Measurements from ENCODE around the gene MDN1.

MDN1 gene

GRCh38 chr6:89842228-89842627 lies 22.6 kb upstream of the MDN1 start:
- Histone ChIP-seq H3K27me3 (ENCODE audit: insufficient read depth, poor library complexity, severe bottlenecking) (no peaks in the 10 kb centered on the region), H3K36me3 (ENCODE audit: low read depth) (peaks cover 58% of the 10 kb centered on the region), H3K4me1 (ENCODE audit: insufficient read depth, poor library complexity, severe bottlenecking) (peaks cover 5% of the 10 kb centered on the region), H3K9me3 (ENCODE audit: severe bottlenecking) (no peaks in the 10 kb centered on the region), H3K27ac (ENCODE audit: poor library complexity, severe bottlenecking) (no peak overlapping the region), H3K4me3 (ENCODE audit: severe bottlenecking) (no peak overlapping the region)
- DNase-seq (ENCODE audit: low spot score) (no peak), ATAC-seq (ENCODE audit: low read depth) (0 out of 3 replicates have a peak, but pooled peaks have one; percentile 50)
- TF ChIP-seq CTCF (IDR thresholded peaks at IDR 0.05; ENCODE audit: poor library complexity, severe bottlenecking) = no peak

DNA sequence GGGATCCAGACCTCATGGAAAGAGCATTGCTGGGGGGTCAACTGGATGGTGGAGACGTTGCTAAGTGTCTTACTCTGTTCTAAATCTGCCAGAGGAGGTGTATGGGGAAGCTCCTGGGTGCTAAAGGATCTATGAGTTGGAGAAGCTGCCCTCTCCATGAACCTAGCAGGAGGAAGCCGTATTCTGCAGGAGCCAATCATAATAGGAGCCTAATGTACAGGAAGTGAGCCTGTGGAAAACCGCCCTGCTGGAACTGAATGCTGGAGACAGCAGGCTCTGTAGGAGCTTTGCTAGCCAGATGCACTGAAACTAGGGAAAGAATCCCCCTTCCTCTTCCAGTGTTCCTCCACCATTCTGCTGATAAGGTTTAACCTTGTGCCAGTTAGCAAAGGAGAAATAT lies 20.9 kb upstream of the MDN1 start:
- H3K27ac ChIP-seq (ENCODE audit: poor library complexity, severe bottlenecking) = no peak overlapping the region

GRCh38 chr6:89836639-89837222 lies 17.1 kb upstream of the MDN1 start:
- ATAC-seq (ENCODE audit: low read depth) (no peak), DNase-seq (ENCODE audit: low spot score) (no peak)
- Histone ChIP-seq H3K4me1 (ENCODE audit: insufficient read depth, poor library complexity, severe bottlenecking) (no peaks in the 10 kb centered on the region), H3K27me3 (ENCODE audit: insufficient read depth, poor library complexity, severe bottlenecking) (no peaks in the 10 kb centered on the region), H3K9me3 (ENCODE audit: severe bottlenecking) (no peaks in the 10 kb centered on the region), H3K36me3 (ENCODE audit: low read depth) (peaks cover 83% of the 10 kb centered on the region), H3K27ac (ENCODE audit: poor library complexity, severe bottlenecking) (no peak overlapping the region), H3K4me3 (ENCODE audit: severe bottlenecking) (no peak overlapping the region)
- no peak for TF ChIP-seq CTCF (IDR thresholded peaks at IDR 0.05; ENCODE audit: poor library complexity, severe bottlenecking)

More for the DNA sequence above, 20.9 kb upstream of the MDN1 start:
- Histone ChIP-seq H3K4me1 (ENCODE audit: insufficient read depth, poor library complexity, severe bottlenecking) (peaks cover 5% of the 10 kb centered on the region), H3K36me3 (ENCODE audit: low read depth) (peaks cover 55% of the 10 kb centered on the region), H3K27me3 (ENCODE audit: insufficient read depth, poor library complexity, severe bottlenecking) (no peaks in the 10 kb centered on the region), H3K4me3 (ENCODE audit: severe bottlenecking) (no peak overlapping the region), H3K9me3 (ENCODE audit: severe bottlenecking) (no peaks in the 10 kb centered on the region)
- no peak for DNase-seq (ENCODE audit: low spot score)
- no peak for TF ChIP-seq CTCF (IDR thresholded peaks at IDR 0.05; ENCODE audit: poor library complexity, severe bottlenecking)
- peak; percentile 41; the same call in 1 of the 3 replicates for ATAC-seq (ENCODE audit: low read depth)

GRCh38 chr6:89834884-89835792 lies 15.5 kb upstream of the MDN1 start:
- no peak for ATAC-seq (ENCODE audit: low read depth)
- DNase-seq (ENCODE audit: low spot score) = no peak
- peaks cover 87% of the 10 kb centered on the region for H3K36me3 ChIP-seq (ENCODE audit: low read depth)

More at GRCh38 chr6:89834884-89835792, 15.5 kb upstream of the MDN1 start:
- H3K27me3 ChIP-seq (ENCODE audit: insufficient read depth, poor library complexity, severe bottlenecking) = no peaks in the 10 kb centered on the region
- no peaks in the 10 kb centered on the region for H3K9me3 ChIP-seq (ENCODE audit: severe bottlenecking)
- H3K4me1 ChIP-seq (ENCODE audit: insufficient read depth, poor library complexity, severe bottlenecking) = peaks cover 5% of the 10 kb centered on the region
- H3K4me3 ChIP-seq (ENCODE audit: severe bottlenecking) = no peak overlapping the region
- H3K27ac ChIP-seq (ENCODE audit: poor library complexity, severe bottlenecking) = no peak overlapping the region
- TF ChIP-seq CTCF (IDR thresholded peaks at IDR 0.05; ENCODE audit: poor library complexity, severe bottlenecking) = no peak
